Embryonic facial prominence (tissue), 1 donor: Measurements from ENCODE around the gene GSTO1.
A peak's percentile ranks its signal among the peaks of the same experiment; 100 is the strongest.

Experiments
- DNase-seq: peaks from one replicate; pipeline ENCODE4 v3.0.0-alpha.2; 2016; ENCODE audit errors: extremely low spot score

Gene GSTO1

DNA sequence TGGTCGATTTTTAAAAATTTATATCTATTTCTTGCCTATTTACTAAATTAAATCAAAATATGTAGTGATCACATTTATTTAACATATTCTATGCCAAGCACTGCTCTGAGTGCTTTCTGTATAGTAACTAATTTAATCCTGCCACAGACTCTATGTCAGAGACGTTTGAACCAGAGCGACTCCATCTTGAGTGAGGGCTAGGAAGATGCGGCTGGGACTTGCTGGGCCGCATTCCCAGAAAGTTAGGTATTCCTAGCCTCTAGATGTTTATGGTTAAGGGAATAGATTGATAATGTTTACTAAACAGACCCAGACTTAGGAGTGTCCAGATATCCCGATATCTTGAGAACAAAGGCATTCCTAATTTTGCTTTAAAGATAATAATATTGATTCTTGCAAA lies 3.2 kb upstream of the GSTO1 start:
- no peak for DNase-seq

GRCh38 chr10:104252368-104252767 lies 2.3 kb upstream of the GSTO1 start:
- no peak for DNase-seq

DNA sequence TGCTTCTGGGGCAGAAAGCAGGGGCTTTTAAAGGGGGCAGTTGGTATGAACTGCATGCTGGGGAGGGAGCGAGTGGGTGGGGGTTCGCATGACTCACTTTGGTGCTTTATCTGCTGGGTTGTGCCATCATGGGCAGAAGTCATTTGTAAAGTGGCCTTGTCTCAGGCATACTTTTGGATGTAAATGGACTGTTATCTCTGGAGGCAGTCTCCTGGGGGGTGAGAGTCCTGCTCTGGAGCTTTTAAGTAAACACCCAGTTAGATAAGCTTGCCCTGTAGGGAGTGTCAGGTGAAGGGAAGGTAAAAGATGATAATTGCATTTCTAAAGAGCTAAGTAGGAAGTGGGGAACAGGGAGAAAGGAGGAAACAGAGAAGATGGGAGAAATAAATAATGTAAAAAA lies 1.6 kb upstream of the GSTO1 start:
- DNase-seq: no peak

GRCh38 chr10:104253606-104254410 lies 884 bp upstream of the GSTO1 start:
- DNase-seq: no peak

- DNase-seq: no peak
Measured at GRCh38 chr10:104255311-104255981, 754 bp downstream of the GSTO1 start.

- DNase-seq: no peak
Measured at GRCh38 chr10:104256335-104256961, 1.8 kb downstream of the GSTO1 start.

DNA sequence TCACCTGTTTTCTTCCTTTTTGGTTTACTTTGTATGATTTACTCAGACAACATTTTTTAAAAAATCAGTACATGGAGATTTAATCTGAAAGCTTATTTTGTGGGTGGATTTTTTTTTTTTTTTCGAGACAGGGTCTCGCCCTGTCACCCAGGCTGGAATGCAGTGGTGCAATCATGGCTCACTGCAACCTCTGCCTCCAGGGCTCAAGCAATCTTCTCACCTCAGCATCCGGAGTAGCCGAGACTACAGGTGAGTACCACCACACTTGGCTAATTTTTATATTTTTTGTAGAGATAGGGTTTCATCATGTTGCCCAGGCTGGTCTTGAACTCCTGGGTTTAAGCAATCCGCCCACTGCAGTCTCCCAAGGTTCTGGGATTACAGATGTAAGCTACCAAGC lies 2.5 kb downstream of the GSTO1 start:
- DNase-seq: no peak

- no peak for DNase-seq
Measured at GRCh38 chr10:104258209-104258608, 3.5 kb downstream of the GSTO1 start.

DNA sequence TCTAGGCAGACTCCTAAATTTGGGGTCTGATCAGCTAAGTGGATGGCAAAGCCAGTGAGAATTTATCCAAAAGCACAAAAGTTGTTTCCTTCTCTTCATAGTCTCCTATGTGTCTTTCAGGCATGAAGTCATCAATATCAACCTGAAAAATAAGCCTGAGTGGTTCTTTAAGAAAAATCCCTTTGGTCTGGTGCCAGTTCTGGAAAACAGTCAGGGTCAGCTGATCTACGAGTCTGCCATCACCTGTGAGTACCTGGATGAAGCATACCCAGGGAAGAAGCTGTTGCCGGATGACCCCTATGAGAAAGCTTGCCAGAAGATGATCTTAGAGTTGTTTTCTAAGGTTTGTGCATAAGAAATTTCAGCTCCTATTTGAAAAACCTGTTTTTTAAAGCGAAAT lies 4.8 kb downstream of the GSTO1 start:
- DNase-seq: no peak

DNA sequence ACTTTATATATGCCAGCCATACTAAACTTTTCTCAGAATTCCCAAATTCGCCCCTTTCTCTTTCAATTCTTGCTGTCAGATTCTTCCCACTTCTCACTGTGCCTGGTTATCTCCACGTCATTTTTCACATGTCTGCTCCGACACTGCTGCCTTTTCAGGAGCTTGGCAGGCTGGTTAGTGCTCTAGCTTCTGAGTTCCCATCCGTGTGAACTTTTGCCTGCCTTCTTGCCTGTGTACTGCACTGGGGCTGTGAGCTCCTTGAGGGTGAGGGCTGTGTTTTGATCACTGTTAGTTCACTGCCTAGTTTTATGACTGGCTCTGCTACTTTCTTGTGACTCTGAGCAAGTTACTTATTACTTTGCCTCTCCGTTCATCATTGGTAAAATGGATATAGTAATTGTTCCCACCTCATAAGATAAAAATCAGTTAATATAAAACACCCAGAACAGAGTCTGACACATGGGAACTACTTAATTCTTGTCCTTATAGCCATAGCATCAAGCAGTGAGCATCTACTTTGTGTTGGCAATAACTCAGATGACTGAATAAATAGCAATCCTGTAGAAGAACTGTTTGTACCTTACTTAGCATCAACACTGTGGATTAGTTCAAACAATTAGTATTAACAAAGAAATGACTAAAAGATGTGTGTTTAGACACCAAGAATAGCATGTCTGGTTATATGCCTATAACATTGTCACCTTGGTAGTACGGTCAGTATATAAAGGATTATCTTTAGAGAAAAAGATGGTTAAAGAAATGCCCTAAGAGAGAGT lies 5.5 kb downstream of the GSTO1 start:
- DNase-seq: no peak

GRCh38 chr10:104260775-104261115 lies 6.1 kb downstream of the GSTO1 start:
- DNase-seq: no peak

DNA sequence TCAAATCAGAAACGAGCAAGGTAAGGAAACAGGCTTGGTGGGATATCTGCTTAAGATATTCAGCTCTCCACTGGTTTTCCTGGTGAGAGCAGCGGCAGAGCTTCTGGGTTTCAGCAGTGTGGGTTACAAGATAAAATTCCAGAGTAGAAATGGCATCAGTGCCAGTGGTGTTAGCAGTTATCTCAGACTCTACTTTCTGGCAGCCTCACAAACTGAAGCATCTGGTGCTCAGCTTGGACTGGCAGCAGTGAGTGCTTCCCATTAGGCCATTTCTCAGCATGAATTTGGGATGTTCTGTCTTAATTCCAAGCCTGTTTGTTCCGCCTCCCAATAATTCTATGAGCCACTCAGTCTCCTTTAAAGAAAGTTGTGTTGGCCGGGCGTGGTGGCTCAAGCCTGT lies 7.4 kb downstream of the GSTO1 start:
- no peak for DNase-seq

DNA sequence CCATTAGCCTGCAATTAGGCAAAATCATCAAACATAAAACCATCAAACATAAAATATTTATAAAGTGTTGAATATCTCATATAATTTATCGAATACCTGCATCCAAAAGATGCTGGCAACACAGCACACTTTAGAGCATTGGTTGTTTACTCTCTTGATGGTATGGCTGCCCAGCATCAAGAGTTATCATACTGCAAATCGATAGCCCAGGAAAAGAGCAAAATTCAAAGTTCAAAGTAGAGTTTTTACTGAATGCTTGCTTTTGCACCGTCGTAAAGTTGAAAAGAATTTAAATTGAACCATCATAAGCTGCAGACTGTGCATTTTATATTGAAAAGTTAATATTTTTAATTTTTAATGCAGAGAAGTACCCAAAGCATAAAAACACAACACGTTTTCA lies 10.1 kb downstream of the GSTO1 start:
- DNase-seq: no peak

GRCh38 chr10:104267721-104268404 lies 13.2 kb downstream of the GSTO1 start:
- no peak for DNase-seq

- DNase-seq: no peak
Measured at GRCh38 chr10:104268405-104268712, 13.7 kb downstream of the GSTO1 start.

DNA sequence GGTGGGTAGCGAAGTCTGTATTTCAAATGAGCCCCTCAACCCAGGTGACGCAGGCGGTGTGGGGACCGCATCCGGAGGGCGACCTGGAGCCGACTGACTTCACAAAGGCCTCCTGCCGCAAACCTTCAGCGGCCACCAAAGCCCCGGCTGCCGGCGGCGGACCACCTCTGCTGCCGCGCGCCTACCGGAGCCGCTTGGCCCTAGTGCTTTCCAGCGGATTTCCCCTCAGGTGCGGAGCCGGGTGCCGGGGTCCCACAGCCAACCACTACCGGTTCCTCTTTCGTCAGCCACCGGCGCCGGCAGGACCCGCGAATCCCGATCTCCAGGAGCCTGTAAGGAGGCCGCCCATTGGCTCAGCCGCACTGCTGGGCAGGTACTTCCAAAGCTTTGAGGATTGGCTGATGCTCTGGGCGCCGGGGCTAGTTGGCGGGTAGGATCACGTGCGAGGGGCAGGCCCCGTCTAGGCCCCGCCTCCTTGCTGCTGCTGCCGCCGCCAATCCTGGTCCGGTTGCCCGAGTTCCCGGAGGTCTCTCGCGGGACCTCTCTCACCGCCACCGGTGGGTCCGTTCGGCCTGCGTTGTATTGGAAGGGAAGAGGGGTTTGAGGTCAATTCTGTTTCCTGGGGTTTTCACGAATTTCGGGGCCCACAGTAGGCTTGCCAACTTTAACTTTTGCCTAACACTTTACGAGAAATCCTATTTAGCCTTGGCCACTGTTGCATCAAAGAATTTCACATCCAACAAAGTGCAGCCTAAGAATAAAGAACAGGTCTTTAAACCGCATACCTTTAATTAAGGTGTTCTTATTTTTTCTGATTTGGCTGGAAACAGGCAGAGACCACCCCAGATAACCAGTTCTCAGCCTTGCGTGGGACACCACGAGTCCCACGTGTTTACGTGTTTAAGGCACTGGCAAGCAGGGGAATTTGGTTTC lies 14.3 kb downstream of the GSTO1 start, which contains the start of gene GSTO2:
TSS of gene GSTO2 (plus strand) at position 472 of the 933 bp plus-strand sequence. CDS start 5,732 bp downstream, outside the sequence.
- DNase-seq: peak; percentile 98

DNA sequence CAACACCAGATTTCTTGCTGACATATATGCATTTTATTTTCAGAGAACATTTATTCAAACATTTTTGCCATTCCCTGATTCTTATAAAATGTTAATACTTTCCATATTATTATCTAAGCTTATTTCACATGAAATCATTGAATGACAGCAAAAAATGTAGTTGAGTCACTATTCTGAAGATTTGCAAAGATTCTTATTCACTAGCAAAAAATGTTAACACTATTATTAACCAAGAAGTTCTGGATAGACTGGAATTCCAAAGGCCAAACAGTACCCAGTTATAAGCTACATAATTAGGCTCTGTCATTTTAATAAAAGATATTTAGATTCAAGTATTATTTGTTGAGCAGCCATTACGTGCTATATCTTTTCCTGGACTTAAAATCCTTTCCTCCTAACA lies 18.6 kb downstream of the GSTO1 start:
- DNase-seq: no peak

DNA sequence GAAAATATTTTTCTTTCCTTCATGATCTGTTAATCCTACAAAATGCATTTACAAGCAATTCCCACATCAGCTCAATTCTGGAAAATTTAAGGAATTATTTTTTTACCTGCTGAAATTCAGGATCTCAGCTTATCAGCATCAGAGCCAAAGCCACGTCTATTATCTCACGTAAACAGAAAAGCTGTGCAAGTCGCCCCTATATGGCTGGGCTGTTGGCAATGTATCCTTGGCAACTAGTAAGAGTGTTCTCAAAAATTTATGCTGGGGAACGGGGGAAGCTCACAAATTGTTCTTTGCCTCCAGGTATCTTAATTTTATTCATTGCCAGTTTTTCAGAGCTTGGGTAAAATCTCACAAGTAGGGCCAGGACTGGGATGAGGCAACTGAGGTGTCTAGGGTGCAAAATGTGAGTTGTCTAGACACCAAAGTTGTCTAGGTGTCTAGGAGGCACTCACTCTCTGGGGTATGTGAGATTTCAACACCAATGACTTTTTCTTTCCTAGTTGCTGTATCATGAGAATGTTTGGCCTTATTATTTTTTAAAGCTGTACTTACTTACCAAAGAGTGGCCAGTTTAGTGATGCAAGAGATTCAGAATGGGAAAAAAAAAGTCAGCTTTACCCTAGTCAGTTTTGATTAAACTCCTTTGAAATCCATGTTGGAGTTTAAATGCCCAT lies 19.3 kb downstream of the GSTO1 start:
- DNase-seq: no peak

- no peak for DNase-seq
Measured at GRCh38 chr10:104274762-104275721, 20.4 kb downstream of the GSTO1 start.
